Cardiac muscle cell (in vitro differentiated cells and primary cell): ENCODE measurements around the gene TSPAN32. TPM values are rescaled to one million over a fixed set of nuclear protein-coding genes. Genes with fewer than 3 reads are reported as not detected.

Experiments used
- DNase-seq, 2 donors: peaks; one replicate each; pipeline versions ENCODE4 v3.0.0 to v3.0.0-alpha.2; 2010 to 2017; ENCODE audit warnings: low read depth in 1 of 2, low spot score in 1 of 2
- H3K27ac ChIP-seq: fragments of 200-600 bp; sonication (generic); 2 replicates; pipeline ENCODE4 v1.5.1; 2016
- H3K27me3 ChIP-seq: fragments of 200-600 bp; sonication (generic); 2 replicates; pipeline ENCODE4 v1.6.0; 2016; ENCODE audit warnings: control low read depth
- H3K36me3 ChIP-seq: fragments of 200-600 bp; sonication (generic); 2 replicates; pipeline ENCODE4 v1.5.1; 2016; ENCODE audit warnings: control low read depth
- H3K4me1 ChIP-seq: fragments of 200-600 bp; sonication (generic); 2 replicates; pipeline ENCODE4 v1.8.1; 2017; ENCODE audit warnings: low read depth, mild to moderate bottlenecking, mixed run types
- H3K4me3 ChIP-seq: fragments of 200-600 bp; sonication (generic); 2 replicates; pipeline ENCODE4 v1.5.1; 2016; ENCODE audit warnings: mild to moderate bottlenecking
- H3K9me3 ChIP-seq: fragments of 200-600 bp; sonication (generic); 2 replicates; pipeline ENCODE4 v1.5.1; 2017; ENCODE audit warnings: low read depth, mild to moderate bottlenecking, control low read depth
- CTCF ChIP-seq: IDR thresholded peaks from 2 replicates; pipeline ENCODE4 v1.5.1; 2012; ENCODE audit warnings: low read depth, mild to moderate bottlenecking, low read length
- polyA plus RNA-seq: library from polyadenylated mRNA; unstranded; fragments of >200 nt; fragmentation: Nextera tagmentation; extraction: Ambion mirVana; gene quantifications from 2 replicates; pipeline ENCODE4 v1.2.1, GENCODE V29; 2016
- total RNA-seq: library from RNA; depleted of rRNA; stranded (reverse); fragments of >200 nt; gene quantifications from 2 replicates; pipeline ENCODE4 v1.2.3, GENCODE V29; 2016

TSPAN32 gene
- total and polyA plus RNA-seq, 2 experiments from 2014 or later = 22.0 to 24.8 TPM

- TF ChIP-seq CTCF = peak; percentile 22
- H3K27me3 ChIP-seq = peaks cover 100% of the 10 kb centered on the region
- H3K4me3 ChIP-seq = peak overlapping the region; percentile 26
Observed at GRCh38 chr11:2269601-2270321, 32.1 kb upstream of the TSPAN32 start.

GRCh38 chr11:2270322-2271076 lies 31.3 kb upstream of the TSPAN32 start, which contains the start of gene ASCL2:
Gene ASCL2, minus strand, starts transcription at chr11:2270588. Its CDS starts 256 bp downstream, at chr11:2270332.
- H3K27me3 ChIP-seq = peaks cover 97% of the 10 kb centered on the region

More at GRCh38 chr11:2269601-2270321, 32.1 kb upstream of the TSPAN32 start:
- peak; percentile 65 to 77 for DNase-seq
- Histone ChIP-seq H3K4me1 (no peaks in the 10 kb centered on the region), H3K36me3 (no peaks in the 10 kb centered on the region), H3K27ac (no peak overlapping the region), H3K9me3 (no peaks in the 10 kb centered on the region)

GRCh38 chr11:2271077-2271326 lies 30.8 kb upstream of the TSPAN32 start:
- H3K27ac ChIP-seq = no peak overlapping the region
- no peaks in the 10 kb centered on the region for H3K9me3 ChIP-seq
- no peak overlapping the region for H3K4me3 ChIP-seq
- TF ChIP-seq CTCF = no peak
- H3K36me3 ChIP-seq = no peaks in the 10 kb centered on the region
- no peaks in the 10 kb centered on the region for H3K4me1 ChIP-seq
- DNase-seq = no peak
- peaks cover 96% of the 10 kb centered on the region for H3K27me3 ChIP-seq

More at GRCh38 chr11:2270322-2271076, 31.3 kb upstream of the TSPAN32 start, which contains the start of gene ASCL2:
- H3K27ac ChIP-seq = no peak within 1 kb of the TSS
- no peaks in the 10 kb centered on the region for H3K9me3 ChIP-seq
- H3K36me3 ChIP-seq = no peaks in the 10 kb centered on the region
- no peaks in the 10 kb centered on the region for H3K4me1 ChIP-seq
- no peak for TF ChIP-seq CTCF
- H3K4me3 ChIP-seq = peak within 1 kb of the TSS; percentile 26
- no peak for DNase-seq

- Histone ChIP-seq H3K27ac (no peak overlapping the region), H3K4me3 (no peak overlapping the region), H3K9me3 (no peaks in the 10 kb centered on the region), H3K27me3 (peaks cover 93% of the 10 kb centered on the region), H3K36me3 (no peaks in the 10 kb centered on the region), H3K4me1 (no peaks in the 10 kb centered on the region)
- TF ChIP-seq CTCF = no peak
- DNase-seq = no peak
Observed at GRCh38 chr11:2271327-2272227, 30.2 kb upstream of the TSPAN32 start.

- DNase-seq = no peak
- peaks cover 92% of the 10 kb centered on the region for H3K27me3 ChIP-seq
- no peak overlapping the region for H3K4me3 ChIP-seq
- H3K27ac ChIP-seq = no peak overlapping the region
- no peaks in the 10 kb centered on the region for H3K9me3 ChIP-seq
- H3K4me1 ChIP-seq = no peaks in the 10 kb centered on the region
- H3K36me3 ChIP-seq = no peaks in the 10 kb centered on the region
- TF ChIP-seq CTCF = no peak
Observed at GRCh38 chr11:2272228-2272945, 29.4 kb upstream of the TSPAN32 start.
